ENCODE data around the gene CDH13.

CDH13 gene

GRCh38 chr16:83734136-83734535 is 1107.4 kb downstream of the CDH13 start:
- Histone ChIP-seq H3K27me3 (replicated peaks; ENCODE audit: control insufficient read depth, insufficient read depth, low read length) (no peaks in the 10 kb centered on the region), H3K36me3 (ENCODE audit: control insufficient read depth, insufficient read depth, low read length) (no peaks in the 10 kb centered on the region), H3K4me3 (replicated peaks; ENCODE audit: low read depth, low read length) (no peak overlapping the region)
- no peak for TF ChIP-seq CTCF (IDR thresholded peaks at IDR 0.05; ENCODE audit: insufficient read depth, low read length, poor library complexity, severe bottlenecking)
- DNase-seq (ENCODE audit: extremely low read depth, insufficient read length) = no peak

DNA sequence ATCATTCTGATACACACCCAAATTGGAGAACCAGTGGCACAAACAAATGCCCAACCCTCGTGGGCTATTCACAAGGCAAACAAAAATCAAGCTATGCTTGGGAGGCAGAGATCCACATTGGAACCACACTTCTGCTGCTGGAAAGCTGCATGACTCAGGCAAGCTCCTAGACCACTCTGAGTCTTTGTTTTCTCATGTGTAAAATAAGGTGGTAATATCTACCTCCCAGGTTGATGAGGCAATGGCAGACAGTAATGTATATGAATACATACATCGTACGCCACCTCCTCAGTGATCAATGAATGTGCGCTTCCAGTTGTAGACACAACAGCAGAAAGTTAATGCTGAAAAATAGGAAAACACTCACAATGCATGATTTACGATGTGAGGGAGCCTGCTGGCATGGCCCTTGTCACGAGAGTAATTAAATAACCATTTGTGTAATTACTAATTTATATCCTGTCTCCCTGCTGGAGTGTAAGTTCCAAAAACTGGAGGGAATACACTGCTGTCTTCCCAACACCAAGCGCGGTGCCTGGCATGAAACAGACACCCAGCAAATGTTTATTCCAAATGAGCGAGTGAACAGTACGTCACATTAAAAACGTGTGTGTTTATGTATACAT is 1111.1 kb downstream of the CDH13 start:
- no peaks in the 10 kb centered on the region for H3K36me3 ChIP-seq (ENCODE audit: control insufficient read depth, insufficient read depth, low read length)
- H3K4me3 ChIP-seq (replicated peaks; ENCODE audit: low read depth, low read length) = no peak overlapping the region
- H3K27me3 ChIP-seq (replicated peaks; ENCODE audit: control insufficient read depth, insufficient read depth, low read length) = no peaks in the 10 kb centered on the region
- TF ChIP-seq CTCF (IDR thresholded peaks at IDR 0.05; ENCODE audit: insufficient read depth, low read length, poor library complexity, severe bottlenecking) = no peak
- no peak for DNase-seq (ENCODE audit: extremely low read depth, insufficient read length)

DNA sequence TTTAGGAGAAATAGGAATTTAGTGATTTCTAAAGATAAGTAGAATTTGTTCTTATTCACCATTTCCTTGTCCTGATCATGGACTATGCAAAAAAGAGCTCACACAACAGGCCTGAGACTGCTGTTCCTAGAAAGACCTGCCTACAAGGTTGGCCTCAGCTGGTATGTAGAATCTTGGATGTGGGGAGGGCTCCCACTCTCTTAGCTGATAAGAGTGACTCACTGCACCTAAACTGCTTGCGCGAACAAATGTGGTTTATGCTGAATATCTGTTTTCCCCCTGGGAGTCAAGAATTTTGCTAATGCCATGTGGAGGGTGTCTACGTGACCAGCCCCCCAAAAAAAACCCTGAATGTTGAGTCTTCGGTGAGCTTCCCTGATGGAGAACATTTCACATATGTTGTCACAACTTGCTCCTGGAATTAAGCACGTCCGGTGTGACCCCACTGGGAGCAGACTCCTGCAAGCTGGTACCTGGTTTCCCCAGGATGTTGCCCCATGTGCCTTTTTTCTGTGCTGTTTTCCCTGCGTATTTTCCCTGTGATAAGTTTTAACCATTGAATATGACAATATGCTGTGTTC is 1112.2 kb downstream of the CDH13 start:
- no peaks in the 10 kb centered on the region for H3K36me3 ChIP-seq (ENCODE audit: control insufficient read depth, insufficient read depth, low read length)
- no peak for TF ChIP-seq CTCF (IDR thresholded peaks at IDR 0.05; ENCODE audit: insufficient read depth, low read length, poor library complexity, severe bottlenecking)
- no peak for DNase-seq (ENCODE audit: extremely low read depth, insufficient read length)
- H3K27me3 ChIP-seq (replicated peaks; ENCODE audit: control insufficient read depth, insufficient read depth, low read length) = no peaks in the 10 kb centered on the region
- H3K4me3 ChIP-seq (replicated peaks; ENCODE audit: low read depth, low read length) = no peak overlapping the region

- H3K36me3 ChIP-seq (ENCODE audit: control insufficient read depth, insufficient read depth, low read length) = no peaks in the 10 kb centered on the region
- no peak for DNase-seq (ENCODE audit: extremely low read depth, insufficient read length)
- H3K27me3 ChIP-seq (replicated peaks; ENCODE audit: control insufficient read depth, insufficient read depth, low read length) = no peaks in the 10 kb centered on the region
- TF ChIP-seq CTCF (IDR thresholded peaks at IDR 0.05; ENCODE audit: insufficient read depth, low read length, poor library complexity, severe bottlenecking) = no peak
- no peak overlapping the region for H3K4me3 ChIP-seq (replicated peaks; ENCODE audit: low read depth, low read length)
Measured at GRCh38 chr16:83742124-83742899, 1115.5 kb downstream of the CDH13 start.

GRCh38 chr16:83743241-83743640 is 1116.5 kb downstream of the CDH13 start:
- DNase-seq (ENCODE audit: extremely low read depth, insufficient read length) = no peak
- no peak overlapping the region for H3K4me3 ChIP-seq (replicated peaks; ENCODE audit: low read depth, low read length)
- H3K36me3 ChIP-seq (ENCODE audit: control insufficient read depth, insufficient read depth, low read length) = no peaks in the 10 kb centered on the region
- no peaks in the 10 kb centered on the region for H3K27me3 ChIP-seq (replicated peaks; ENCODE audit: control insufficient read depth, insufficient read depth, low read length)
- TF ChIP-seq CTCF (IDR thresholded peaks at IDR 0.05; ENCODE audit: insufficient read depth, low read length, poor library complexity, severe bottlenecking) = no peak
